HepG2 (cell line): Measurements from ENCODE around the gene MTA1. TPM values are rescaled to one million over a fixed set of nuclear protein-coding genes. Genes with fewer than 3 reads are reported as not detected.

Experiments
- EHMT2 ChIP-seq: fragments of 200-600 bp; sonication (generic); IDR thresholded peaks from 2 replicates; pipeline ENCODE4 v1.7.0; 2017; ENCODE audit warnings: antibody characterized with exemption, low read depth, low read length, borderline replicate concordance
- ERF ChIP-seq: IDR thresholded peaks from 2 replicates; pipeline ENCODE4 v1.6.1; 2018; ENCODE audit warnings: missing biosample characterization, missing genetic modification reagents
- GFI1 ChIP-seq: sonication (generic); formaldehyde crosslinking; IDR thresholded peaks from 2 replicates; pipeline ENCODE4 v1.5.0; 2020; ENCODE audit warnings: missing genetic modification reagents, mild to moderate bottlenecking, borderline replicate concordance
- HES4 ChIP-seq: sonication (generic); formaldehyde crosslinking; IDR thresholded peaks from 2 replicates; pipeline ENCODE4 v1.9.0; 2021; ENCODE audit warnings: mild to moderate bottlenecking, missing genetic modification reagents, borderline replicate concordance
- HNRNPH1 ChIP-seq: fragments of 200-400 bp; formaldehyde crosslinking; optimal IDR thresholded peaks from 2 replicates; pipeline ENCODE3; 2017; ENCODE audit warnings: mild to moderate bottlenecking, low read depth, low read length
- HOXA7 ChIP-seq: sonication (generic); formaldehyde crosslinking; IDR thresholded peaks from 2 replicates; pipeline ENCODE4 v1.8.1; 2022; ENCODE audit warnings: mild to moderate bottlenecking, missing genetic modification reagents, moderate library complexity
- MIXL1 ChIP-seq: IDR thresholded peaks from 2 replicates; pipeline ENCODE4 v1.6.1; 2016
- NCOA1 ChIP-seq: sonication (generic); formaldehyde crosslinking; IDR thresholded peaks from 2 replicates; pipeline ENCODE4 v1.9.0; 2021; ENCODE audit warnings: missing genetic modification reagents
- NFRKB ChIP-seq: fragments of 450-650 bp; IDR thresholded peaks from 2 replicates; pipeline ENCODE4 v1.6.1; 2017
- RFX5 ChIP-seq: IDR thresholded peaks from 2 replicates; pipeline ENCODE4 v1.6.1; 2011; ENCODE audit warnings: low read depth, low read length, improper control_type of control experiment
- SALL2 ChIP-seq: sonication (generic); formaldehyde crosslinking; IDR thresholded peaks from 2 replicates; pipeline ENCODE4 v1.8.1; 2023; ENCODE audit warnings: mild to moderate bottlenecking, missing genetic modification reagents, inconsistent platforms
- SIX1 ChIP-seq: sonication (generic); formaldehyde crosslinking; IDR thresholded peaks from 2 replicates; pipeline ENCODE4 v1.4.0; 2020; ENCODE audit warnings: missing genetic modification reagents, borderline replicate concordance
- SIX4 ChIP-seq: sonication (generic); formaldehyde crosslinking; IDR thresholded peaks from 2 replicates; pipeline ENCODE4 v1.4.0; 2020; ENCODE audit warnings: missing genetic modification reagents
- SRF ChIP-seq: IDR thresholded peaks from 2 replicates; pipeline ENCODE4 v1.6.1; 2011; ENCODE audit warnings: mild to moderate bottlenecking, low read depth, low read length, moderate library complexity
- TCF7L2 ChIP-seq: IDR thresholded peaks from 2 replicates; pipeline ENCODE4 v1.6.1; 2011; ENCODE audit warnings: mild to moderate bottlenecking, low read depth, low read length, moderate library complexity
- ZBTB44 ChIP-seq: sonication (generic); formaldehyde crosslinking; IDR thresholded peaks from 2 replicates; pipeline ENCODE4 v1.4.0; 2020; ENCODE audit warnings: missing genetic modification reagents
- ZHX1 ChIP-seq: sonication (generic); formaldehyde crosslinking; IDR thresholded peaks from 2 replicates; pipeline ENCODE4 v1.8.1; 2022; ENCODE audit warnings: low read depth, mild to moderate bottlenecking, missing genetic modification reagents
- ZNF235 ChIP-seq: sonication (generic); formaldehyde crosslinking; IDR thresholded peaks from 2 replicates; pipeline ENCODE4 v1.8.1; 2023; ENCODE audit warnings: mild to moderate bottlenecking, missing genetic modification reagents, borderline replicate concordance
- ZNF543 ChIP-seq: sonication (generic); formaldehyde crosslinking; IDR thresholded peaks from 2 replicates; pipeline ENCODE4 v1.4.0; 2020; ENCODE audit warnings: mild to moderate bottlenecking, missing genetic modification reagents
- ZNF552 ChIP-seq: sonication (generic); formaldehyde crosslinking; IDR thresholded peaks from 2 replicates; pipeline ENCODE4 v1.9.0; 2022; ENCODE audit warnings: missing genetic modification reagents, mild to moderate bottlenecking, borderline replicate concordance
- ZNF761 ChIP-seq: sonication (generic); formaldehyde crosslinking; conservative IDR thresholded peaks from 2 replicates; pipeline ENCODE4 v1.4.0; 2020; ENCODE audit warnings: mild to moderate bottlenecking, missing genetic modification reagents
- ZNF777 ChIP-seq: sonication (generic); formaldehyde crosslinking; IDR thresholded peaks from 2 replicates; pipeline ENCODE4 v1.4.0; 2020; ENCODE audit warnings: missing genetic modification reagents
- ZNF841 ChIP-seq: sonication (generic); formaldehyde crosslinking; IDR thresholded peaks from 2 replicates; pipeline ENCODE4 v1.8.1; 2023; ENCODE audit warnings: missing genetic modification reagents, borderline replicate concordance
- polyA plus RNA-seq, 8 experiments: library from polyadenylated mRNA; depleted of rRNA in 3 of 8; stranded (reverse) in 7 of 8; unstranded in 1 of 8; fragments of >200 nt; fragmentation: Illumina TruSeq in 4 of 8; extraction: Trizol in 4 of 8; gene quantifications; 2 replicates each; pipeline versions ENCODE4 v1.2.1 to v1.2.3, GENCODE V29; 2011 to 2016; ENCODE audit warnings: low read depth in 4 of 8, missing spikeins in 1 of 8, mixed read lengths in 1 of 8; ENCODE audit not compliant: insufficient read depth in 1 of 8
- total RNA-seq, 5 experiments: library from RNA; depleted of rRNA; stranded (reverse); fragments of >200 nt; fragmentation: Illumina TruSeq; extraction: Trizol; gene quantifications; 2 replicates each; pipeline ENCODE4 v1.2.3, GENCODE V29; 2016; ENCODE audit warnings: low read depth in 1 of 5

The MTA1 gene
- total and polyA plus RNA-seq, 2 of the 13 experiments (the other 11 are each of a cell fraction or from before 2014, with no cell fraction given), result 35.2 to 85.8 TPM

DNA sequence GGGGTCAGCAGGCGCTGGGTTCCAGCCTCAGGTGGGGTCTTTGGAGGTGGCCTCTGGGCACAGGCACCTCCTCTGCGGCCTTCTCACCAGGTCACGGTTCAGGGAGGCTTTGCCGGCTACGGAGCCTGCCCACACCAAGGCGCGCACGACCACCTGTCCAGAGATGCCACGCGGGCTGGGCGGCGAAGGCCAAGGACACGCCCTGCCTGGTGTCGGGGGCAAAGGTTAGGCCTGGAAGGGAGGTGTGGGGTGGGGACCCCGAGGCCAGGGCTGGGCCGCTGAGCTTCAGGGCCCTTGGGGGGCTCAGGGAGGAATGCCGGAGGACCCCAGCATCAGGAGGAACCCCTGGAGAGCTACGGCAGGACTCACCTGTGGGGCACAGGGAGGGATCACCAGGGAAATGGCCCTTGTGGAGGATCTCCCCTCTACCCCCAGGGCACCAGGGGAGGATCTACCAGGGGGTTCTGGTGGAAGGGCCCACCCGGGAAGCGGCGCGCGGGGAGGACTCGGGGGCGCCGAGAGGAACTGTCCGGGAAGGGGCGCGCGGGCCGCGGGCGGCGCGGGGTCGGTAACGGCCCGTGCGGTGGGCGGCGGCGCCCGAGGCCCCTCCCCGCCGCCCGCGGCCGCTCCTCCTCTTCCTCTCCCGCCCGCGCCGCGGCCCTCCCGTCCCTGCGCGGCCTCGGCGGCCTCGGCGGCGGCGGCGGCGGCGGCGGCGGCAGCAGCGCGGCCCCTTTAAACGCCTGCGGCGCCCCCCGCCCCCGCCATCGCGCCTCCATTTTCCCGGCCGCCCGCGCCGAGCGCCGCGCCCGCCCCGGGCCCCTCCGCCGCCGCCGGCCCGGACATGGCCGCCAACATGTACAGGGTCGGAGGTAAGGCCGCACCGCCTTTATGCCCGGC lies at the start of gene MTA1 (continued):
- no peak for TF ChIP-seq TCF7L2
- TF ChIP-seq SIX1, result no peak
- TF ChIP-seq ZNF235, result no peak; the same call in 1 of the 2 replicates
- TF ChIP-seq ZNF777 (CRISPR knock-in tag), result 0 out of 2 replicates have a peak, but pooled peaks have one; percentile 41
- peak; percentile 64; the same call in 1 of the 2 replicates for TF ChIP-seq ZNF543
- no peak for TF ChIP-seq SIX4 (CRISPR knock-in tag)
- TF ChIP-seq ERF, result peak; percentile 49; the same call in 1 of the 2 replicates
- TF ChIP-seq NCOA1, result peak; percentile 87; the same call in 1 of the 2 replicates
- peak; percentile 86; the same call in 1 of the 2 replicates for TF ChIP-seq HES4 (CRISPR knock-in tag)
- no peak for TF ChIP-seq ZHX1
- peak; percentile 59; the same call in 1 of the 2 replicates for TF ChIP-seq GFI1 (CRISPR knock-in tag)
- TF ChIP-seq HNRNPH1, result no peak
- TF ChIP-seq SRF, result no peak
- 0 out of 2 replicates have a peak, but pooled peaks have one; percentile 29 for TF ChIP-seq ZNF552
- TF ChIP-seq ZNF761 (CRISPR knock-in tag), result peak; percentile 56; the same call in 1 of the 2 replicates
- peak; percentile 27; the same call in 1 of the 2 replicates for TF ChIP-seq SALL2
- TF ChIP-seq ZBTB44, result no peak
- no peak for TF ChIP-seq HOXA7
- no peak for TF ChIP-seq MIXL1 (CRISPR knock-in tag)
- TF ChIP-seq ZNF841, result no peak
- TF ChIP-seq RFX5, result no peak
- no peak for TF ChIP-seq NFRKB
- no peak for TF ChIP-seq EHMT2
